ENCODE results near the gene ANOS1.

DNA sequence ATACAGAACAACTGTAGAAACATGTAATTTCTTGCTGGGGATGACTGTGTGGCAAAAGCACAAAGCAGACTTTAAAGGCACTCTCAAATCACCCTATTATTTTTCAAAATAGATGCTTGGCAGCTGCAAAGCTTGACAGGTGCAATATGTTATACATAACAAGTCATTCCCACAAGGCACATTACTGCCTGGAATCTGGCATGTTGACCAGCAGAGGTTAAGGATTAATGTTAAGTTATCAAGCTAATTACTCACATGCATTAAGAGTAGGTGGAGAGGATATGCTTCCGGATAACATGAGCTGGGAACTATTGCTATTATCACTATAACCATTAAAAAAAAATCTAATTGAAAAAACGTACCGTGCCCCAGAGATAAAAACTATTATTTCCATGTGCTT is 17.8 kb downstream of the ANOS1 start:
- TF ChIP-seq EZH2 (IDR thresholded peaks at IDR 0.05; ENCODE audit: low read depth, low read length, severe bottlenecking) (no peak), JUN (IDR thresholded peaks at IDR 0.05; ENCODE audit: low read depth, low read length) (no peak), NRF1 (IDR thresholded peaks at IDR 0.05; ENCODE audit: low read depth, low read length) (no peak), GABPA (IDR thresholded peaks at IDR 0.05; ENCODE audit: borderline replicate concordance, insufficient read depth, low read length) (no peak), RAD21 (IDR thresholded peaks at IDR 0.05 in 1 of 2, conservative IDR thresholded peaks at IDR 0.05 in 1 of 2; ENCODE audit: low read depth in 2 of 2, low read length in 2 of 2) (no peak), CTCF (IDR thresholded peaks at IDR 0.05; ENCODE audit: control extremely low read depth in 1 of 3, insufficient read depth in 1 of 3, low read depth in 1 of 3, low read length in 3 of 3) (no peak)
